K562 (cell line): ENCODE data around the gene UBE3D. TPM values are rescaled to one million over a fixed set of nuclear protein-coding genes. Genes with fewer than 3 reads are reported as not detected.

ENCODE experiments used
- ATAC-seq: fragments of 200-7000 bp; cut with Tn5 transposase; 3 replicates; pipeline ENCODE4 v1.9.1; 2020; ENCODE audit warnings: moderate library complexity
- BruUV-seq: library from RNA; stranded (reverse); fragments of 400-500 nt; replicated peaks from 2 replicates; lab custom pipeline; 2021; lab: Mats Ljungman, UMichigan
- CTCF ChIA-PET: fragments of 300-600 bp; formaldehyde crosslinking; extraction: SDS; loops from one replicate; lab custom pipeline; 2021; ENCODE audit warnings: low intra/inter-chr PET ratio; lab: Yijun Ruan, JAX
- POLR2A ChIA-PET: fragments of 300-600, 350-650 bp; sonication (Branson Sonifier 250); formaldehyde crosslinking; extraction: SDS; loops from one replicate; lab custom pipeline; 2021; ENCODE audit warnings: antibody characterized with exemption, inconsistent platforms; lab: Yijun Ruan, JAX
- DNase-seq, 4 experiments: peaks; one replicate each; pipeline versions ENCODE4 v3.0.0 to v3.0.0-alpha.2; 2011 to 2018; ENCODE audit warnings: low spot score in 3 of 4, mixed read lengths in 3 of 4; ENCODE audit errors: extremely low read depth in 1 of 4
- FAIRE-seq: peaks from 2 replicates; lab custom pipeline; 2011; peaks lifted over from hg19 to GRCh38; lab: Jason Lieb, UNC
- H2AFZ ChIP-seq: 2 replicates; pipeline ENCODE4 v1.6.0; 2011; ENCODE audit warnings: low read depth, low read length, control low read depth, inconsistent platforms
- H3K27ac ChIP-seq: fragments of 200-600 bp; 3 replicates; pipeline ENCODE4 v1.8.0; 2011; ENCODE audit warnings: low read depth, mild to moderate bottlenecking, control low read depth, inconsistent platforms, low read length, moderate library complexity, mixed read lengths; ENCODE audit errors: extremely low read depth
- H3K27me3 ChIP-seq, 2 experiments: fragments of 300-600 bp in 1 of 2; 2 replicates in 1 of 2; 3 replicates in 1 of 2; pipeline versions ENCODE4 v1.6.0 to v1.8.0; 2011; ENCODE audit warnings: inconsistent platforms in 2 of 2, low read length in 2 of 2, mild to moderate bottlenecking in 1 of 2, mixed read lengths in 1 of 2, moderate library complexity in 1 of 2; ENCODE audit not compliant: control insufficient read depth in 2 of 2, insufficient read depth in 2 of 2
- H3K36me3 ChIP-seq: fragments of 300-600 bp; 3 replicates; pipeline ENCODE4 v1.8.0; 2011; ENCODE audit warnings: mild to moderate bottlenecking, low read length, inconsistent platforms; ENCODE audit not compliant: control insufficient read depth, insufficient read depth
- H3K4me1 ChIP-seq, 2 experiments: fragments of 200-600 bp in 1 of 2; replicated peaks in 1 of 2; 2 replicates in 1 of 2; 3 replicates in 1 of 2; pipeline versions ENCODE4 v1.5.1 to v1.8.0; 2011; ENCODE audit warnings: inconsistent platforms in 2 of 2, low read length in 2 of 2, mild to moderate bottlenecking in 1 of 2, mixed read lengths in 1 of 2, moderate library complexity in 1 of 2; ENCODE audit not compliant: control insufficient read depth in 2 of 2, insufficient read depth in 2 of 2
- H3K4me2 ChIP-seq: 2 replicates; pipeline ENCODE4 v1.6.1; 2011; ENCODE audit warnings: low read length, control low read depth, inconsistent platforms, mixed read lengths; ENCODE audit not compliant: insufficient read depth
- H3K4me3 ChIP-seq: fragments of 200-600 bp; sonication (generic), shearing (Covaris generic); 2 replicates; pipeline ENCODE4 v1.5.1; 2016; ENCODE audit warnings: control low read depth, inconsistent platforms
- H3K79me2 ChIP-seq: fragments of 200-600 bp; 3 replicates; pipeline ENCODE4 v1.8.0; 2011; ENCODE audit warnings: low read length, inconsistent platforms; ENCODE audit not compliant: control insufficient read depth, insufficient read depth
- H3K9ac ChIP-seq, 2 experiments: 2 replicates each; pipeline versions ENCODE4 v1.6.0 to v1.6.1; 2011; ENCODE audit warnings: low read depth in 2 of 2, low read length in 2 of 2, control low read depth in 1 of 2, inconsistent platforms in 1 of 2, mild to moderate bottlenecking in 1 of 2, mixed read lengths in 1 of 2; ENCODE audit not compliant: insufficient read depth in 1 of 2
- H3K9me1 ChIP-seq: one replicate; pipeline ENCODE4 v1.6.0; 2011; ENCODE audit warnings: inconsistent platforms, mild to moderate bottlenecking, low read length, moderate library complexity; ENCODE audit not compliant: control insufficient read depth, insufficient read depth
- H3K9me3 ChIP-seq: replicated peaks from 2 replicates; pipeline ENCODE4 v1.5.1; 2011; ENCODE audit warnings: low read depth, low read length, inconsistent platforms; ENCODE audit not compliant: control insufficient read depth, insufficient read depth
- H4K20me1 ChIP-seq: replicated peaks from 2 replicates; pipeline ENCODE4 v1.6.1; 2011; ENCODE audit warnings: low read length, inconsistent platforms, mixed read lengths; ENCODE audit not compliant: control insufficient read depth, insufficient read depth
- CHD1 ChIP-seq: fragments of 200-600 bp; sonication (generic); IDR thresholded peaks from one replicate; pipeline ENCODE4 v1.6.1; 2012; ENCODE audit warnings: mild to moderate bottlenecking, moderate library complexity, low read length, inconsistent platforms
- DNMT1 ChIP-seq: fragments of 450-650 bp; IDR thresholded peaks from 2 replicates; pipeline ENCODE4 v1.6.1; 2016; ENCODE audit warnings: antibody characterized with exemption, mild to moderate bottlenecking
- PRDM10 ChIP-seq: fragments of 450-650 bp; IDR thresholded peaks from 2 replicates; pipeline ENCODE4 v1.6.1; 2018; ENCODE audit not compliant: partially characterized antibody
- RAD21 ChIP-seq, 2 experiments: fragments of 250-450 bp in 1 of 2; fragments of 450-650 bp in 1 of 2; sonication (Bioruptor Pico) in 1 of 2; formaldehyde crosslinking in 1 of 2; IDR thresholded peaks in 1 of 2; conservative IDR thresholded peaks in 1 of 2; 2 replicates each; pipeline versions ENCODE4 v1.4.0 to v1.8.0; 2020 to 2022; ENCODE audit warnings: mild to moderate bottlenecking in 2 of 2, moderate library complexity in 1 of 2
- TRIM24 ChIP-seq, 2 experiments: fragments of 450-650 bp; IDR thresholded peaks; 2 replicates each; pipeline ENCODE4 v1.6.1; 2016
- ZFX ChIP-seq: sonication (generic); formaldehyde crosslinking; IDR thresholded peaks from 2 replicates; pipeline ENCODE4 v1.8.0; 2022; ENCODE audit warnings: mild to moderate bottlenecking, missing genetic modification reagents, moderate library complexity
- ZNF274 ChIP-seq: IDR thresholded peaks from 2 replicates; pipeline ENCODE4 v1.6.1; 2011; ENCODE audit warnings: low read depth, mild to moderate bottlenecking, low read length, moderate library complexity, borderline replicate concordance
- ZNF77 ChIP-seq: fragments of 250-450 bp; sonication (Bioruptor Pico); IDR thresholded peaks from 2 replicates; pipeline ENCODE4 v1.5.0; 2020
- WGBS: fragments of 100-300 bp; shearing (Covaris generic); methylation state at CpG from one replicate; pipeline ENCODE4 v1.1.6; 2016; ENCODE audit warnings: low coverage, mixed read lengths; ENCODE audit not compliant: insufficient coverage; ENCODE audit errors: missing lambda C conversion rate; 5-methylcytosine and 5-hydroxymethylcytosine counted together
- in situ Hi-C: fragments of 300-500 bp; cut with MboI; formaldehyde crosslinking; loops from 4 replicates; pipeline ENCODE4 v1.15.0; 2018; ENCODE audit warnings: inconsistent platforms, mixed read lengths
- intact Hi-C: fragments of 100-400 bp; cut with micrococcal nuclease; formaldehyde crosslinking; loops from 2 replicates; pipeline ENCODE4 v1.14.2; 2022
- polyA plus RNA-seq, 8 experiments: library from polyadenylated mRNA; depleted of rRNA in 4 of 8; stranded (reverse) in 5 of 8; unstranded in 3 of 8; fragments of >200 nt; fragmentation: Nextera tagmentation in 2 of 8; fragmentation: Illumina TruSeq in 1 of 8; extraction: Ambion mirVana in 2 of 8; extraction: Trizol in 1 of 8; gene quantifications; 2 replicates each; pipeline versions ENCODE4 v1.2.1 to v1.2.3, GENCODE V29; 2011 to 2014; ENCODE audit warnings: inconsistent platforms in 1 of 8, missing spikeins in 1 of 8
- total RNA-seq, 7 experiments: library from RNA; depleted of rRNA in 6 of 7; stranded (reverse); fragments of >200 nt in 6 of 7; fragmentation: Illumina TruSeq in 2 of 7; extraction: Trizol in 2 of 7; gene quantifications; 2 replicates each; pipeline versions ENCODE4 v1.2.1 to v1.2.3, GENCODE V29; 2011 to 2021; ENCODE audit warnings: low replicate concordance in 1 of 7

UBE3D gene
- total and polyA plus RNA-seq, 9 of the 15 experiments (the other 6 are each of a cell fraction or from before 2014, with no cell fraction given) = 9.4 to 17.6 (median 11.9) TPM

- TF ChIP-seq PRDM10 (no peak), TRIM24 (IDR thresholded peaks at IDR 0.05) (no peak), DNMT1 (no peak), ZNF274 (no peak), ZFX (CRISPR knock-in tag) (no peak)
Observed at GRCh38 chr6:83057705-83058321, 7.8 kb downstream of the UBE3D start (continued).

GRCh38 chr6:83055366-83055964 is 10.2 kb downstream of the UBE3D start:
- peak; percentile 74 for FAIRE-seq
- no peaks in the 10 kb centered on the region for H3K9me3 ChIP-seq
- no peak overlapping the region for H3K4me3 ChIP-seq
- no TSS peak for BruUV-seq
- H2AFZ ChIP-seq = no peak overlapping the region; the same call in 1 of the 2 replicates
- in situ Hi-C loops = loop anchor here (5.0 to 25.0 kb wide), 3 partner anchors 311 to 803 kb away; no protein-coding TSS in a partner anchor
- H3K9ac ChIP-seq = no peak overlapping the region
- no peak overlapping the region for H3K27ac ChIP-seq
- H3K79me2 ChIP-seq = no peaks in the 10 kb centered on the region
- ChIA-PET CTCF (interaction anchor here (1.0 to 4.2 kb wide), 3 partner anchors 783 to 804 kb away, joined by 3 to 21 read pairs (median 17); no protein-coding TSS in a partner anchor), POLR2A (no interaction called here)
- no peaks in the 10 kb centered on the region for H3K27me3 ChIP-seq
- peaks cover 46% of the 10 kb centered on the region; the same call in 2 of the 3 replicates for H3K36me3 ChIP-seq
- no peaks in the 10 kb centered on the region; a peak in 2 of 5 replicates for H3K4me1 ChIP-seq
- intact Hi-C loops = loop anchor here (2.0 to 10.0 kb wide), 6 partner anchors 171 to 803 kb away; no protein-coding TSS in a partner anchor
- no peak overlapping the region for H3K4me2 ChIP-seq
- DNase-seq = peak; percentile 58 to 67 (median 59)
- H4K20me1 ChIP-seq = no peaks in the 10 kb centered on the region
- peak; percentile 79 for ATAC-seq
- H3K9me1 ChIP-seq = no peaks in the 10 kb centered on the region
- WGBS = 37% methylated on average over 6 of the region's 6 CpGs
- TF ChIP-seq ZNF77 = no peak
- TF ChIP-seq CHD1 = no peak
- peak; percentile 84 to 87 for TF ChIP-seq RAD21 (CRISPR knock-in tag; conservative IDR thresholded peaks at IDR 0.05 in 1 of 2, IDR thresholded peaks at IDR 0.05 in 1 of 2)
